Activated T-helper 9 cell treated with anti-CD3 and anti-CD28 coated beads, Interleukin-2, amount 50 U/mL, for 16 hours (primary cell): ENCODE measurements around the gene PRUNE1.

Experiments
- DNase-seq: peaks from one replicate; pipeline ENCODE4 v3.0.0-alpha.2; 2020; ENCODE audit warnings: low read depth

Gene PRUNE1

GRCh38 chr1:150979092-150980056 is 28.9 kb upstream of the PRUNE1 start:
- DNase-seq: peak; percentile 80

GRCh38 chr1:150981177-150981804 is 27.0 kb upstream of the PRUNE1 start:
- DNase-seq: no peak

- DNase-seq: no peak
Observed at GRCh38 chr1:150981805-150982712, 26.2 kb upstream of the PRUNE1 start, which contains the start of gene ANXA9. Gene ANXA9 (plus strand): TSS chr1:150982292. CDS start chr1:150983106, 814 bp downstream.

- DNase-seq: no peak
Observed at GRCh38 chr1:150985179-150985825, 22.9 kb upstream of the PRUNE1 start.

GRCh38 chr1:150987924-150988323 is 20.3 kb upstream of the PRUNE1 start:
- no peak for DNase-seq

- no peak for DNase-seq
Observed at GRCh38 chr1:150992626-150993025, 15.6 kb upstream of the PRUNE1 start.

GRCh38 chr1:150994248-150994647 is 14.0 kb upstream of the PRUNE1 start:
- no peak for DNase-seq

- no peak for DNase-seq
Observed at GRCh38 chr1:150995460-150995859, 12.8 kb upstream of the PRUNE1 start.

GRCh38 chr1:150995896-150996295 is 12.4 kb upstream of the PRUNE1 start:
- no peak for DNase-seq

- no peak for DNase-seq
Observed at GRCh38 chr1:150997126-150997872, 10.9 kb upstream of the PRUNE1 start.

GRCh38 chr1:150997949-150998348 is 10.3 kb upstream of the PRUNE1 start:
- no peak for DNase-seq

GRCh38 chr1:150999051-150999674 is 9.1 kb upstream of the PRUNE1 start:
- DNase-seq: no peak

- DNase-seq: no peak
Observed at GRCh38 chr1:150999926-151000325, 8.3 kb upstream of the PRUNE1 start.

GRCh38 chr1:151000408-151000807 is 7.8 kb upstream of the PRUNE1 start:
- DNase-seq: no peak

GRCh38 chr1:151001602-151002001 is 6.6 kb upstream of the PRUNE1 start:
- no peak for DNase-seq

- DNase-seq: no peak
Observed at GRCh38 chr1:151002051-151002450, 6.2 kb upstream of the PRUNE1 start.

- no peak for DNase-seq
Observed at GRCh38 chr1:151002611-151003010, 5.6 kb upstream of the PRUNE1 start.

- no peak for DNase-seq
Observed at GRCh38 chr1:151003180-151003579, 5.1 kb upstream of the PRUNE1 start.

GRCh38 chr1:151005729-151006319 is 2.4 kb upstream of the PRUNE1 start:
- no peak for DNase-seq
